H1 (cell line): ENCODE results near the gene NT5DC1. TPM values are rescaled to one million over a fixed set of nuclear protein-coding genes. Genes with fewer than 3 reads are reported as not detected.

Source experiments
- BACH1 ChIP-seq: IDR thresholded peaks from 2 replicates; pipeline ENCODE4 v1.6.1; 2012; ENCODE audit warnings: low read length, improper control_type of control experiment
- SP2 ChIP-seq: IDR thresholded peaks from 2 replicates; pipeline ENCODE4 v1.6.1; 2012; ENCODE audit warnings: mild to moderate bottlenecking, low read length, inconsistent platforms
- SRF ChIP-seq: IDR thresholded peaks from 2 replicates; pipeline ENCODE4 v1.6.1; 2011; ENCODE audit warnings: mild to moderate bottlenecking, low read depth, low read length, moderate library complexity
- polyA plus RNA-seq, 7 experiments: library from polyadenylated mRNA; depleted of rRNA in 3 of 7; stranded (reverse) in 5 of 7; unstranded in 2 of 7; fragments of >200 nt in 5 of 7; fragments of 200-250 nt in 2 of 7; gene quantifications; 1 replicate in 5 of 7; 2 replicates in 1 of 7; 4 replicates in 1 of 7; pipeline versions ENCODE4 v1.2.1 to v1.2.3, GENCODE V29; 2011 to 2013; ENCODE audit warnings: missing spikeins in 2 of 7, mixed read lengths in 2 of 7
- total RNA-seq: library from RNA; stranded (reverse); fragmentation: NEBNext Ultra II Directional; extraction: Animal tissue kit (Norgen Biotek cat#: 25700); gene quantifications from 2 replicates; pipeline ENCODE4 v1.2.1, GENCODE V29; 2021
- TF ChIP-seq, protein P1 (sequence below): fragments of 300-600 bp; sonication (generic); IDR thresholded peaks from 2 replicates; pipeline ENCODE4 v1.7.1; 2012; ENCODE audit warnings: low read length, moderate library complexity, mild to moderate bottlenecking, inconsistent platforms; ENCODE audit not compliant: insufficient replicate concordance

NT5DC1 gene
- total and polyA plus RNA-seq, 2 of the 8 experiments (the other 6 are each of a cell fraction or from before 2014, with no cell fraction given) = 25.3 to 72.7 TPM

DNA sequence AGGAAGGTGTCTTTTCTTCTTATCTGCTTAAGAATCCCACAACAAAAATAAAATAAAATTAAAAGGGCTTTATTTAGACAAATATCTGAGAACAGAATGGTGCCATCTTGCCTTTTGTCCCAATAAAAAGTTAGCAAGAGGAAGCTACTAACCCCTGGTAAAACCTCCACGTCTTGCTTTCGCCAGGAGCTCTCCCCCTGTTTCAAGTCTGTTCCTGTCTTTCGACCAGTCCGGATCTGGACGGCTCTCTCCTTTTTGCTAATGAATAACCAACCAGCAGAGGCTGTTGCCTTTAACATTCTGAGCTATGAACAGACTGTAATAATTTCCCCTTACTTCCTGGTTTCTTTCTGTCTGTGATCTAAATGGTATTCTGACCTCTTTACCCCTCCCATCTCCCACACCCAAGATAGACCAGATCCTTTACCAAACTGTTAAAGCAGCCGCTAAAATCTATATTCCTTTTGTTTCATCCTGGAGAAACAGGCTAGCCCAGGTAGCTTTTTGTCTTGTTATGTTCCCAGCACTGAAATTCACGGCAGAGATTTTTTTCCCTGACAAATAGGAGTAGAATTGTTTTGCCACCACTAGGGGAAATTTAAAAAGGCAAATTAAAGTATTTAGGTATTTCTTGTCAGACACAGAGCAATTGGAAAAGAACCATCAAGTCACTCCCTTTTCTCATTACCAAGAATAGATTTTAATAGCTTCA, 39.9 kb upstream of the NT5DC1 start, which contains the start of gene FRK (continued):
- TF ChIP-seq, protein P1, sequence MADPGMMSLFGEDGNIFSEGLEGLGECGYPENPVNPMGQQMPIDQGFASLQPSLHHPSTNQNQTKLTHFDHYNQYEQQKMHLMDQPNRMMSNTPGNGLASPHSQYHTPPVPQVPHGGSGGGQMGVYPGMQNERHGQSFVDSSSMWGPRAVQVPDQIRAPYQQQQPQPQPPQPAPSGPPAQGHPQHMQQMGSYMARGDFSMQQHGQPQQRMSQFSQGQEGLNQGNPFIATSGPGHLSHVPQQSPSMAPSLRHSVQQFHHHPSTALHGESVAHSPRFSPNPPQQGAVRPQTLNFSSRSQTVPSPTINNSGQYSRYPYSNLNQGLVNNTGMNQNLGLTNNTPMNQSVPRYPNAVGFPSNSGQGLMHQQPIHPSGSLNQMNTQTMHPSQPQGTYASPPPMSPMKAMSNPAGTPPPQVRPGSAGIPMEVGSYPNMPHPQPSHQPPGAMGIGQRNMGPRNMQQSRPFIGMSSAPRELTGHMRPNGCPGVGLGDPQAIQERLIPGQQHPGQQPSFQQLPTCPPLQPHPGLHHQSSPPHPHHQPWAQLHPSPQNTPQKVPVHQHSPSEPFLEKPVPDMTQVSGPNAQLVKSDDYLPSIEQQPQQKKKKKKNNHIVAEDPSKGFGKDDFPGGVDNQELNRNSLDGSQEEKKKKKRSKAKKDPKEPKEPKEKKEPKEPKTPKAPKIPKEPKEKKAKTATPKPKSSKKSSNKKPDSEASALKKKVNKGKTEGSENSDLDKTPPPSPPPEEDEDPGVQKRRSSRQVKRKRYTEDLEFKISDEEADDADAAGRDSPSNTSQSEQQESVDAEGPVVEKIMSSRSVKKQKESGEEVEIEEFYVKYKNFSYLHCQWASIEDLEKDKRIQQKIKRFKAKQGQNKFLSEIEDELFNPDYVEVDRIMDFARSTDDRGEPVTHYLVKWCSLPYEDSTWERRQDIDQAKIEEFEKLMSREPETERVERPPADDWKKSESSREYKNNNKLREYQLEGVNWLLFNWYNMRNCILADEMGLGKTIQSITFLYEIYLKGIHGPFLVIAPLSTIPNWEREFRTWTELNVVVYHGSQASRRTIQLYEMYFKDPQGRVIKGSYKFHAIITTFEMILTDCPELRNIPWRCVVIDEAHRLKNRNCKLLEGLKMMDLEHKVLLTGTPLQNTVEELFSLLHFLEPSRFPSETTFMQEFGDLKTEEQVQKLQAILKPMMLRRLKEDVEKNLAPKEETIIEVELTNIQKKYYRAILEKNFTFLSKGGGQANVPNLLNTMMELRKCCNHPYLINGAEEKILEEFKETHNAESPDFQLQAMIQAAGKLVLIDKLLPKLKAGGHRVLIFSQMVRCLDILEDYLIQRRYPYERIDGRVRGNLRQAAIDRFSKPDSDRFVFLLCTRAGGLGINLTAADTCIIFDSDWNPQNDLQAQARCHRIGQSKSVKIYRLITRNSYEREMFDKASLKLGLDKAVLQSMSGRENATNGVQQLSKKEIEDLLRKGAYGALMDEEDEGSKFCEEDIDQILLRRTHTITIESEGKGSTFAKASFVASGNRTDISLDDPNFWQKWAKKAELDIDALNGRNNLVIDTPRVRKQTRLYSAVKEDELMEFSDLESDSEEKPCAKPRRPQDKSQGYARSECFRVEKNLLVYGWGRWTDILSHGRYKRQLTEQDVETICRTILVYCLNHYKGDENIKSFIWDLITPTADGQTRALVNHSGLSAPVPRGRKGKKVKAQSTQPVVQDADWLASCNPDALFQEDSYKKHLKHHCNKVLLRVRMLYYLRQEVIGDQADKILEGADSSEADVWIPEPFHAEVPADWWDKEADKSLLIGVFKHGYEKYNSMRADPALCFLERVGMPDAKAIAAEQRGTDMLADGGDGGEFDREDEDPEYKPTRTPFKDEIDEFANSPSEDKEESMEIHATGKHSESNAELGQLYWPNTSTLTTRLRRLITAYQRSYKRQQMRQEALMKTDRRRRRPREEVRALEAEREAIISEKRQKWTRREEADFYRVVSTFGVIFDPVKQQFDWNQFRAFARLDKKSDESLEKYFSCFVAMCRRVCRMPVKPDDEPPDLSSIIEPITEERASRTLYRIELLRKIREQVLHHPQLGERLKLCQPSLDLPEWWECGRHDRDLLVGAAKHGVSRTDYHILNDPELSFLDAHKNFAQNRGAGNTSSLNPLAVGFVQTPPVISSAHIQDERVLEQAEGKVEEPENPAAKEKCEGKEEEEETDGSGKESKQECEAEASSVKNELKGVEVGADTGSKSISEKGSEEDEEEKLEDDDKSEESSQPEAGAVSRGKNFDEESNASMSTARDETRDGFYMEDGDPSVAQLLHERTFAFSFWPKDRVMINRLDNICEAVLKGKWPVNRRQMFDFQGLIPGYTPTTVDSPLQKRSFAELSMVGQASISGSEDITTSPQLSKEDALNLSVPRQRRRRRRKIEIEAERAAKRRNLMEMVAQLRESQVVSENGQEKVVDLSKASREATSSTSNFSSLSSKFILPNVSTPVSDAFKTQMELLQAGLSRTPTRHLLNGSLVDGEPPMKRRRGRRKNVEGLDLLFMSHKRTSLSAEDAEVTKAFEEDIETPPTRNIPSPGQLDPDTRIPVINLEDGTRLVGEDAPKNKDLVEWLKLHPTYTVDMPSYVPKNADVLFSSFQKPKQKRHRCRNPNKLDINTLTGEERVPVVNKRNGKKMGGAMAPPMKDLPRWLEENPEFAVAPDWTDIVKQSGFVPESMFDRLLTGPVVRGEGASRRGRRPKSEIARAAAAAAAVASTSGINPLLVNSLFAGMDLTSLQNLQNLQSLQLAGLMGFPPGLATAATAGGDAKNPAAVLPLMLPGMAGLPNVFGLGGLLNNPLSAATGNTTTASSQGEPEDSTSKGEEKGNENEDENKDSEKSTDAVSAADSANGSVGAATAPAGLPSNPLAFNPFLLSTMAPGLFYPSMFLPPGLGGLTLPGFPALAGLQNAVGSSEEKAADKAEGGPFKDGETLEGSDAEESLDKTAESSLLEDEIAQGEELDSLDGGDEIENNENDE = no peak
- TF ChIP-seq SP2 (no peak), BACH1 (no peak), SRF (no peak)
